ENCODE results near the gene TPP2.

DNA sequence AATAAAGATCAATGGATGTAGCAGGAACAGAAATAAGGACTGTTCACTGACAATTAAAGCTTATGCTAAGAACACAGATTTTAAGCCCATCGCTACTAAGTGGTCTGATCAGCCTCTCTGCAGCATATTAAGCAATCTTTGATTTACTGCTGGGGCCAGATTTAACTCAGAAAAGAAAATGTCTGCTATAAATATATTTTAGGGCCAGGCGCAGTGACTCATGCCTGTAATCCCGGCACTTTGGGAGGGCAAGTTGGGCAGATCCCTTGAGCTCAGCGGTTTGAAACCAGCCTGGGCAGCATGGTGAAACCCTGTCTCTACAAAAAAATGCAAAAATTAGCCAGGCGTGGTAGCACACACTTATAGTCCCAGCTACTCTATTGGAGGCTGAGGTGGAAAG is 55.1 kb downstream of the TPP2 start:
- TF ChIP-seq, protein P1, sequence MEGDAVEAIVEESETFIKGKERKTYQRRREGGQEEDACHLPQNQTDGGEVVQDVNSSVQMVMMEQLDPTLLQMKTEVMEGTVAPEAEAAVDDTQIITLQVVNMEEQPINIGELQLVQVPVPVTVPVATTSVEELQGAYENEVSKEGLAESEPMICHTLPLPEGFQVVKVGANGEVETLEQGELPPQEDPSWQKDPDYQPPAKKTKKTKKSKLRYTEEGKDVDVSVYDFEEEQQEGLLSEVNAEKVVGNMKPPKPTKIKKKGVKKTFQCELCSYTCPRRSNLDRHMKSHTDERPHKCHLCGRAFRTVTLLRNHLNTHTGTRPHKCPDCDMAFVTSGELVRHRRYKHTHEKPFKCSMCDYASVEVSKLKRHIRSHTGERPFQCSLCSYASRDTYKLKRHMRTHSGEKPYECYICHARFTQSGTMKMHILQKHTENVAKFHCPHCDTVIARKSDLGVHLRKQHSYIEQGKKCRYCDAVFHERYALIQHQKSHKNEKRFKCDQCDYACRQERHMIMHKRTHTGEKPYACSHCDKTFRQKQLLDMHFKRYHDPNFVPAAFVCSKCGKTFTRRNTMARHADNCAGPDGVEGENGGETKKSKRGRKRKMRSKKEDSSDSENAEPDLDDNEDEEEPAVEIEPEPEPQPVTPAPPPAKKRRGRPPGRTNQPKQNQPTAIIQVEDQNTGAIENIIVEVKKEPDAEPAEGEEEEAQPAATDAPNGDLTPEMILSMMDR (IDR thresholded peaks at IDR 0.05 in 8 of 11, conservative IDR thresholded peaks at IDR 0.05 in 3 of 11) = no peak
- TF ChIP-seq POLR2A (IDR thresholded peaks at IDR 0.05) (no peak), POLR2AphosphoS5 (IDR thresholded peaks at IDR 0.05) (no peak)
